Testis (tissue), 2 donors: ENCODE data around the gene ARRB2.

Source experiments
- POLR2A ChIP-seq: fragments of 450-650 bp; IDR thresholded peaks from one replicate; pipeline ENCODE4 v1.6.1; 2017; ENCODE audit warnings: antibody characterized with exemption, mild to moderate bottlenecking, moderate library complexity
- TF ChIP-seq, protein P1 (sequence below), 3 experiments: fragments of 450-650 bp in 2 of 3; fragments of 200-600 bp in 1 of 3; sonication (generic) in 1 of 3; IDR thresholded peaks; one replicate each; pipeline ENCODE4 v1.5.1; 2016 to 2019; ENCODE audit warnings: antibody characterized with exemption in 3 of 3, mild to moderate bottlenecking in 2 of 3, moderate library complexity in 1 of 3

DNA sequence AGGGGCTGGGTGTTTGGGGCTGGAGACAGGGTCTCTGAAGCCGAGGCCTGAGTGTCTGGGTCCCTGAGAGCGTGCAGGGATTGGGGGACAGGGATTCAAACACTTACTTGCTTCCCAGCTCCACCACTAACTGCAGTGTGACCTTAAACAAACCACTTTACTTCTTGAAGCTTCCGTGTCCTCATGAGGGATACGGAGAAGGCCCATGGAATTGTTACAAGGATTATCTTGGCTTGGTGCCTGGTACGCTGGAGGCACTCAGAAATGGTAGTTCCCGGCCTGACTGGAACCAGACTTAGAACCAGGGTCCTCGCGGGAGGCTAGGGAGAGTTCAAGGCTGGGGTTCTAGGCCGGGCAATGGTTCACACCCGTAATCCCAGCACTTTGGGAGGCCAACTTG is 32.2 kb downstream of the ARRB2 start:
- TF ChIP-seq, protein P1, sequence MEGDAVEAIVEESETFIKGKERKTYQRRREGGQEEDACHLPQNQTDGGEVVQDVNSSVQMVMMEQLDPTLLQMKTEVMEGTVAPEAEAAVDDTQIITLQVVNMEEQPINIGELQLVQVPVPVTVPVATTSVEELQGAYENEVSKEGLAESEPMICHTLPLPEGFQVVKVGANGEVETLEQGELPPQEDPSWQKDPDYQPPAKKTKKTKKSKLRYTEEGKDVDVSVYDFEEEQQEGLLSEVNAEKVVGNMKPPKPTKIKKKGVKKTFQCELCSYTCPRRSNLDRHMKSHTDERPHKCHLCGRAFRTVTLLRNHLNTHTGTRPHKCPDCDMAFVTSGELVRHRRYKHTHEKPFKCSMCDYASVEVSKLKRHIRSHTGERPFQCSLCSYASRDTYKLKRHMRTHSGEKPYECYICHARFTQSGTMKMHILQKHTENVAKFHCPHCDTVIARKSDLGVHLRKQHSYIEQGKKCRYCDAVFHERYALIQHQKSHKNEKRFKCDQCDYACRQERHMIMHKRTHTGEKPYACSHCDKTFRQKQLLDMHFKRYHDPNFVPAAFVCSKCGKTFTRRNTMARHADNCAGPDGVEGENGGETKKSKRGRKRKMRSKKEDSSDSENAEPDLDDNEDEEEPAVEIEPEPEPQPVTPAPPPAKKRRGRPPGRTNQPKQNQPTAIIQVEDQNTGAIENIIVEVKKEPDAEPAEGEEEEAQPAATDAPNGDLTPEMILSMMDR (IDR thresholded peaks at IDR 0.05), result no peak
- no peak for TF ChIP-seq POLR2A
